Stimulated activated CD4-positive, alpha-beta T cell treated with anti-CD3 and anti-CD28 coated beads, Interleukin-2, amount 100 ng/mL, for 4 hours (primary cell): ENCODE results near the gene OR2D2.
"Not testable (repeated sequence)": the region's sequence is repeated elsewhere in the genome, so short reads cannot be mapped to it uniquely, and the experiment has no call there.

Source experiments
- DNase-seq: peaks from one replicate; pipeline ENCODE4 v3.0.0-alpha.2; 2020; ENCODE audit warnings: low read depth

The OR2D2 gene

DNA sequence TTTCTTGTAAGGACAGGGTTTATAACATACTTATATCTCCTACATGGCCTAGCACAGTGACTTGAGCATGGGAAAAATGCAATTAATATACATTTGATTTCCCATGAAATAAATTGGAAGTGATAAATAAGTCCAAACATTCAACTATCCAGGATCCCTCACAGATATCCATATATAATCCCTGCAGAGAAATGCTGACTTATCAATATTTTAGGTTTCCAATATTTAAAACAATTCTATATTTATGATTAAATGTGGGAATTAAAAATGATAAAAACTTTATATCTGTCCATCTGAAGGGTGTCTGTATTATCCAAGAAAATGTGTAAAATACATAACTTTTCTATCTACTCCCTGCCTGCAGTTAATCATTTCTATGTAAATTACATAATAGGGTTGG lies 9.5 kb downstream of the OR2D2 start:
- DNase-seq, result no peak

DNA sequence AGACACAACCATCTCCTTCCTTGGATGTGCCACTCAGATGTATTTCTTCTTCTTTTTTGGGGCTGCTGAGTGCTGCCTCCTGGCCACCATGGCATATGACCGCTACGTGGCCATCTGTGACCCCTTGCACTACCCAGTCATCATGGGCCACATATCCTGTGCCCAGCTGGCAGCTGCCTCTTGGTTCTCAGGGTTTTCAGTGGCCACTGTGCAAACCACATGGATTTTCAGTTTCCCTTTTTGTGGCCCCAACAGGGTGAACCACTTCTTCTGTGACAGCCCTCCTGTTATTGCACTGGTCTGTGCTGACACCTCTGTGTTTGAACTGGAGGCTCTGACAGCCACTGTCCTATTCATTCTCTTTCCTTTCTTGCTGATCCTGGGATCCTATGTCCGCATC lies 15.4 kb downstream of the OR2D2 start:
- DNase-seq, result no peak

DNA sequence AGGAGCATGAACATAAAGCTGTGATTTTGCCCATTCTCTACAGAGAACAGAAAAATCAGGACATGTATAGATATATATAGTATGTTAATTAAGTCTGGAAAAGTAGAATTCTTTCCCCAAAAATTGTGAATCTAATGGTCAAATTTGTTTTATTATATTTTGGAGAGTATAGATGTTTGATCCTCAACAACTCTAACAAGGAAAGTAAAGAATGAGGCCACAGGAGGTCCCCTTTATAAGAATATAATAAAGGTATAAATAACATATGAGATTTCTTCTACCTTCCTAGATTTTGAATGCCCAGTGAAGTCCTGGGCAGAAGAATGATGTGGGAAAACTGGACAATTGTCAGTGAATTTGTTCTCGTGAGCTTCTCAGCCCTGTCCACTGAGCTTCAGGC lies 16.0 kb downstream of the OR2D2 start, which contains the start of gene OR10A4:
TSS of gene OR10A4 (plus strand) at position 301 of the 400 bp plus-strand sequence. CDS start at position 324, 23 bp downstream.
- DNase-seq, result no peak

DNA sequence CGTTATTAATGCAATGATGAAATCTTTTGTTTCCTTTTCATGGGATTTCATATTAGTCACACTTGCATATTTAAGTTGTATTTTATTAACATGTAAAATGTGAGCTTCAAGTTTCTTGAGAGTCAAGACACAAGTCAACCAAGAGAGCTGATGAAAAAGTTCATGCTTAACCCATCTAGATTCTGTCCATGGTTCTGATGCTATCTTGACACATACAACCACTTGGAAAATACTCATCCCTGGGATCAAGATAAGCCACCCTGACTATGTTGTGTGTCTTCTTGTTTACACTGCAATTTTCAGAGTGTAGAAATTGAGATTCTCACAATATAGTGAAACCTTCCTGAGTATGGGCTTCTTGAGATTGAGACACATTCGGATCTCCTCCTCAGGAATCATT lies 16.5 kb downstream of the OR2D2 start:
- DNase-seq, result no peak

DNA sequence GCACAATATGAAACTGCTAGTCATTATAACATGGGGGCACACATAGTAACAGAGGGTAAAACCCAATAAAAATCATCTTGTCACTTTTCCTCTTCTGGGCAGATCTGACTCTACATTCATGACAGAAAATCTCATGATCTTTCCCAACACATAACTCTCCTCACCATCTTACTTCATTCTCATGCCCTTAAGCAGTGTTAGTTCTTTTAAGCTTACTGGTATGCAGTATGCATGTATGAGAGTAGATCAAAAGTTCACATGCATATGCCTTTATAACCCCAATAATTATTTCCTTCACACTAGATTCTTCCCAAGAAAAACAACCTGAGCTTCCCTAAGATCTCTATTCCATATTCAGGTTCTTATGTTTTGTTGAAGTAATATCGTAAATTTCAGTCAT lies 21.0 kb downstream of the OR2D2 start:
- DNase-seq, result no peak

DNA sequence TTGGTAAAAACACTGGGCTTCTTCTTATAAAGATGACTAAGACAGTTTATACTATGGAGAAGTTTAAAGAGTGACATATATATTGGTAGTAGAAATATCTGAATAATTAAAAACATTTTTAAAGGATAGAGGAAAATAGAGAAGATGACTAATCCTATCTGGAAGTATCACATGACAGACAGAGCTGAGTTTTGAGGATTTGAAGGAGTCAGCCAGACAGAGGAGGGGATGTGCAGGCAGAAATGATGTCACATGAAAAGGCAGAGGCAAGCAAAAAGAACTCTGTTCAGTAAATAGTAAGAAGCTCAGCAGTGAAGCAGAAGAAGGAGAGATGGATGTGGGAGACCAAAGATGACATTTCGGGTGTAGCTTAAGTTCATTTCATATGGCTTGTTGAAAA lies 27.9 kb downstream of the OR2D2 start:
- no peak for DNase-seq

- DNase-seq, result no peak
These were observed 29.3 kb downstream of the OR2D2 start, which contains the start of gene OR10A2 for GRCh38 chr11:6862961-6863360. Gene OR10A2 (plus strand): TSS chr11:6863057. CDS start chr11:6869755, 6,698 bp downstream.

GRCh38 chr11:6856871-6857270 lies 35.4 kb downstream of the OR2D2 start:
- DNase-seq, result no peak

GRCh38 chr11:6855971-6856541 lies 36.2 kb downstream of the OR2D2 start:
- DNase-seq, result no peak

GRCh38 chr11:6854801-6855200 lies 37.5 kb downstream of the OR2D2 start:
- DNase-seq, result not testable (repeated sequence)

DNA sequence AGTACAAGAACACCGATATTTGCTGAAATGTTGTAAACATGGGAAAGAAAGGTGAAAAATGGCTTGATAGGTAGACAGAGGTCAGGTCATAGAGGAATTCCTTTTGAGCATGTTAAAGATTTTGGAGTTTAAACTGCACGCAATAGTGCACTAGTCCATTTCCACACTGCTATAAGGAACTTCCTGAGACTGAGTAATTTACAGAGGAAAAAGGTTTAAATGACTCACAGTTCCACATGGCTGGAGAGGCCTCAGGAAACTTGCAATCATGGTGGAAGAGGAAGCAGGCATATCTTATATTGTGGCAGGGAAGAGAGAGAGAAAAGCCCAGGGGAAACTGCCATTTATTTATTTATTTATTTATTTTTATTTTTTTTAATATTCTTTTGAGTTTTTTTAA lies 41.8 kb downstream of the OR2D2 start:
- no peak for DNase-seq

DNA sequence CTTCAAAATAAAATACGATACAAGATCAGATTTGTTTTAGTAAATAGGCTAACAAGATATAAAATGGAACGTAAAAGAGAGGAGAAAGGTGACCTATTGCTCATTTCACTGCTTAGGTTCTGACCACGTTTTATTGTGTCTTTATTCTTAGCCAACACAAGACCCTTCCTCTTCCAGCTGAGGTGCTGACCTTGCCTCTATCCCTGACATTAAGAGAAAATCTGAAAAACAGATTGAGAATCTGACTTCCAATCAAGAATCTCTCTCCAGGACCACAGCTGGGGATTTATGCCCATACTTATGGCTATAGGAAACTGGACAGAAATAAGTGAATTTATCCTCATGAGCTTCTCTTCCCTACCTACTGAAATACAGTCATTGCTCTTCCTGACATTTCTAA lies 46.9 kb downstream of the OR2D2 start, which contains the start of gene OR10A5:
TSS of gene OR10A5 (plus strand) at position 301 of the 400 bp plus-strand sequence. CDS start at position 301, 0 bp downstream.
- no peak for DNase-seq

GRCh38 chr11:6844356-6844755 lies 47.9 kb downstream of the OR2D2 start:
- no peak for DNase-seq

- no peak for DNase-seq
These were observed 48.6 kb downstream of the OR2D2 start for GRCh38 chr11:6843670-6844069.

GRCh38 chr11:6841694-6842093 lies 50.6 kb downstream of the OR2D2 start:
- DNase-seq, result no peak
